ENCODE measurements around the gene MUC2. TPM values are rescaled to one million over a fixed set of nuclear protein-coding genes. Genes with fewer than 3 reads are reported as not detected.
A peak's percentile ranks its signal among the peaks of the same experiment; 100 is the strongest.

Gene MUC2
- total RNA-seq, 6 experiments from 2014 or later = 0.04 TPM; not detected in 5

GRCh38 chr11:1092145-1092670, 17.5 kb downstream of the MUC2 start:
- Histone ChIP-seq H3K9me3 (no peaks in the 10 kb centered on the region), H3K27me3 (no peaks in the 10 kb centered on the region), H3K4me1 (no peaks in the 10 kb centered on the region), H3K36me3 (no peaks in the 10 kb centered on the region), H3K4me3 (no peak overlapping the region), H3K27ac (no peak overlapping the region)
- TF ChIP-seq POLR2A (IDR thresholded peaks at IDR 0.05) = no peak
- ATAC-seq = no peak
- intact Hi-C loops (cut with DNase I) = no loop called here
- 94% methylated on average over 3 of the region's 17 CpGs for WGBS (ENCODE audit: insufficient coverage, low coverage, low lambda C conversion rate, missing lambda C conversion rate)
- DNase-seq = peak in 1 of 3 donors; percentile 17

GRCh38 chr11:1092919-1093318, 18.2 kb downstream of the MUC2 start:
- H3K27me3 ChIP-seq = no peaks in the 10 kb centered on the region
- H3K27ac ChIP-seq = no peak overlapping the region
- H3K9me3 ChIP-seq = no peaks in the 10 kb centered on the region
- H3K4me1 ChIP-seq = no peaks in the 10 kb centered on the region
- TF ChIP-seq CTCF (IDR thresholded peaks at IDR 0.05) (no peak), POLR2A (IDR thresholded peaks at IDR 0.05) (no peak)
- H3K4me3 ChIP-seq = no peak overlapping the region
- DNase-seq (no peak), ATAC-seq (no peak)
- H3K36me3 ChIP-seq = no peaks in the 10 kb centered on the region
- intact Hi-C loops (cut with DNase I) = no loop called here
- WGBS (ENCODE audit: insufficient coverage, low coverage, low lambda C conversion rate, missing lambda C conversion rate) = 73% methylated on average over 6 of the region's 7 CpGs

GRCh38 chr11:1099519-1100355, 25.1 kb downstream of the MUC2 start:
- ATAC-seq (no peak), DNase-seq (peak in 1 of 3 donors; percentile 10)
- H3K4me3 ChIP-seq = no peak overlapping the region
- no peaks in the 10 kb centered on the region for H3K9me3 ChIP-seq
- WGBS (ENCODE audit: insufficient coverage, low coverage, low lambda C conversion rate, missing lambda C conversion rate) = 84% methylated on average over 15 of the region's 32 CpGs
- no peak overlapping the region for H3K27ac ChIP-seq
- H3K27me3 ChIP-seq = no peaks in the 10 kb centered on the region
- no peaks in the 10 kb centered on the region for H3K4me1 ChIP-seq
- TF ChIP-seq POLR2A (IDR thresholded peaks at IDR 0.05) (no peak), CTCF (IDR thresholded peaks at IDR 0.05) (no peak)
- H3K36me3 ChIP-seq = no peaks in the 10 kb centered on the region
- intact Hi-C loops (cut with DNase I) = no loop called here

GRCh38 chr11:1100417-1101245, 26.0 kb downstream of the MUC2 start:
- intact Hi-C loops (cut with DNase I) = no loop called here
- Histone ChIP-seq H3K27ac (no peak overlapping the region), H3K4me3 (no peak overlapping the region), H3K9me3 (no peaks in the 10 kb centered on the region), H3K4me1 (no peaks in the 10 kb centered on the region), H3K27me3 (no peaks in the 10 kb centered on the region), H3K36me3 (no peaks in the 10 kb centered on the region)
- DNase-seq = peak in 1 of 3 donors; percentile 11
- 78% methylated on average over 6 of the region's 33 CpGs for WGBS (ENCODE audit: insufficient coverage, low coverage, low lambda C conversion rate, missing lambda C conversion rate)
- TF ChIP-seq CTCF (IDR thresholded peaks at IDR 0.05) (no peak), POLR2A (IDR thresholded peaks at IDR 0.05) (no peak)
- no peak for ATAC-seq
